ENCODE results near the gene FAAP100.

The FAAP100 gene

DNA sequence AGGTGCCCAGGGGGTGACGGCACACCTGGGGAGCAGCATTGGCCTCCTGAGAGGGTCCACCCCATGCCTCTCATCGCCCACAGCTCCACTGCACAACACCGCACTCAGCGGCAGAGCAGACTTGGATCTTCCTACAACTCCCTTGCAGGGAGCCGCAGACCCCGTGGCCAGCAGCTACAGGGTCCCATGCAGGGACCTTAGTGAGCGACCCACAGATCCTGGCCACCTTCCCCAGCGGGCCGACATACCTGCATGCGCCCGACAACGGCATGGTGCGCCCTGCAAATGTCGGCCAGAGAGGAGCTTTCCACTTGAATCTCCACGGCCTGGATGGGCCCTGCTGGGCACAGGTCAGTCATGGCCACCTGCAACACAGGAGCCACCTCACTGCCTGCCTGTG, 8.4 kb downstream of the FAAP100 start:
- DNase-seq (ENCODE audit: low read depth) = no peak
- TF ChIP-seq, protein P1, sequence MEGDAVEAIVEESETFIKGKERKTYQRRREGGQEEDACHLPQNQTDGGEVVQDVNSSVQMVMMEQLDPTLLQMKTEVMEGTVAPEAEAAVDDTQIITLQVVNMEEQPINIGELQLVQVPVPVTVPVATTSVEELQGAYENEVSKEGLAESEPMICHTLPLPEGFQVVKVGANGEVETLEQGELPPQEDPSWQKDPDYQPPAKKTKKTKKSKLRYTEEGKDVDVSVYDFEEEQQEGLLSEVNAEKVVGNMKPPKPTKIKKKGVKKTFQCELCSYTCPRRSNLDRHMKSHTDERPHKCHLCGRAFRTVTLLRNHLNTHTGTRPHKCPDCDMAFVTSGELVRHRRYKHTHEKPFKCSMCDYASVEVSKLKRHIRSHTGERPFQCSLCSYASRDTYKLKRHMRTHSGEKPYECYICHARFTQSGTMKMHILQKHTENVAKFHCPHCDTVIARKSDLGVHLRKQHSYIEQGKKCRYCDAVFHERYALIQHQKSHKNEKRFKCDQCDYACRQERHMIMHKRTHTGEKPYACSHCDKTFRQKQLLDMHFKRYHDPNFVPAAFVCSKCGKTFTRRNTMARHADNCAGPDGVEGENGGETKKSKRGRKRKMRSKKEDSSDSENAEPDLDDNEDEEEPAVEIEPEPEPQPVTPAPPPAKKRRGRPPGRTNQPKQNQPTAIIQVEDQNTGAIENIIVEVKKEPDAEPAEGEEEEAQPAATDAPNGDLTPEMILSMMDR (IDR thresholded peaks at IDR 0.05; ENCODE audit: control insufficient read depth, extremely low read depth, insufficient read depth) = no peak
- no peak overlapping the region for H3K4me3 ChIP-seq (ENCODE audit: low read depth, low read length)

DNA sequence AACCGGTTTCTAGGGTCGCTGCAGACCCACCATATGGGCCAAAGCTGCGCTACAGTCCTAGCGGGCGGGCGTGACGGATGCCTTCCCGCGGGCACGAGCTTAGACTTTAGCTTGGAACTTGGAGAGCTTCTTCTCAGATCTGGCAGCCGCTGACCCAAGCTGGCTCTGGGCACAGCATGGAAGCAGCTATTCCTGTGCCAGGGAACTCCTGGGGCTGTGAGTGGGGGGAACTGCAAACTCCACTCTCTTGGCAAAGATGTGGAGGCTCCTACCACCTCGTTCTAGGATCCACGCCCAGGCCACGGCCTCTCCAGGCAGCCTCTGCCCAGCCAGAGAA, 8.8 kb downstream of the FAAP100 start:
- H3K4me3 ChIP-seq (ENCODE audit: low read depth, low read length) = no peak overlapping the region
- no peak for DNase-seq (ENCODE audit: low read depth)
- TF ChIP-seq, protein P1 (IDR thresholded peaks at IDR 0.05; ENCODE audit: control insufficient read depth, extremely low read depth, insufficient read depth) = no peak

DNA sequence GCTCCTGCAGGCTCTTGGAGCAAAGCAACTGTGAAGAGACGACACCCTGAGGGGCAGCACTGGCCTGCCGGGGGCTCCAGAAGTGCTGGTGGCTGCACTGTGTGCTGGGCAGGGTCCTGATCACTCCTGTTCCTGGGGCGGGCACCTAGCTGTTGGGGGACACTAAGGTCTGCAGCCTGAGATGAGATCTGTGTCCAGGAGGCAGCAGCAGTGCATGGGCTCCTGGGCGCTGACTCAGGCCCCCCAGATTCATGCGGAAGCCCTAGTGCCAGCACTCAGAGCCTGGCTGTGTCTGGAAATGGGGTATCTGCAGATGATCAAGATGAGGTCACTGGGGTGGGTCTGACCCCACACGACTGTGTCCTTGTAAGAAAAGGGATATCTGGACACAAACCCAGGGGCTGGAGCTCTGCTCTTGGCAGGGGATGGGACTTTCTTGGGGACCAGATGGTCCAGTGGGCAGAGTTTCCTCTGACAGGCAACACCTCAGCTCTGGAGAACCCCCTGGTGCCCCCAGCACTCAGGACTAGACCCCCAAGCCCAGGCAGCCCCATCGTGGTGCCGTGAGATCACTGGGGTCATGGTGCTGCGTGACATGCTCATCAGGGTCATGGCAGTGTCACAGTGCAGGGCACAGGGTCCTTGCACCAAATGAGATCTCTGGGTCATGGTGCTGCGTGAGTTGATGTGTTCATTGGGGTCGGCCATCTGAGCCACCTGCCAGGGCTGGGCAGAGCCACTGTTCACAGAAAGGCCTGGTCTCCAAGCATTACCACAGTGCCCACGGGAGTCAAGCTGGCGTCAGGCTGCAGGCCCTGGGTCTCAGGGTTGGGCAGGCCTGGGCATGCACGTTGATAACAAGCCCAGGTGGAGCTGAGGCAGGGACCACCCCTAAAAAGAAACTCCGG, 9.5 kb downstream of the FAAP100 start:
- TF ChIP-seq, protein P1 (IDR thresholded peaks at IDR 0.05; ENCODE audit: control insufficient read depth, extremely low read depth, insufficient read depth) = no peak
- no peak for DNase-seq (ENCODE audit: low read depth)
- no peak overlapping the region for H3K4me3 ChIP-seq (ENCODE audit: low read depth, low read length)

DNA sequence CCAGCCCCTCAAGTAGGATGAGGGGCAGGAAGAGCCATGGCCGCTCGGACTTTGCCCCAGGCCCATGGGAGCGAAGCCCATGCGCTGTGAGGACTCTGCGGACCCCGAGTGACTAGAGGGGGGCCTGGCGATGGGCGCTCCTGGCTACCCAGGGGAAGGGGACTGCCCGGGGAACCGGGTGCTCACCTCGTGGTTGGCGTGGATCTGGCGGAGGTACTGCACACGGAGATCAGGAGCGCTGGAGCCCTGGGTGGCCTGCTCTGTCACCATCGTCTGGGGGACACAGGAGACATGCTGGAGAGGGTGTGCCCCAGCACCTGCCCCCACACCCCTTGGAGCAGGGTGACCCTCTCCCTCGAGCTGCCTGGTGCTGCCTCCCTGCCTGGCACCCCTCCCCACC, 11.0 kb downstream of the FAAP100 start:
- no peak overlapping the region for H3K4me3 ChIP-seq (ENCODE audit: low read depth, low read length)
- no peak for DNase-seq (ENCODE audit: low read depth)
- TF ChIP-seq, protein P1 (IDR thresholded peaks at IDR 0.05; ENCODE audit: control insufficient read depth, extremely low read depth, insufficient read depth) = no peak

DNA sequence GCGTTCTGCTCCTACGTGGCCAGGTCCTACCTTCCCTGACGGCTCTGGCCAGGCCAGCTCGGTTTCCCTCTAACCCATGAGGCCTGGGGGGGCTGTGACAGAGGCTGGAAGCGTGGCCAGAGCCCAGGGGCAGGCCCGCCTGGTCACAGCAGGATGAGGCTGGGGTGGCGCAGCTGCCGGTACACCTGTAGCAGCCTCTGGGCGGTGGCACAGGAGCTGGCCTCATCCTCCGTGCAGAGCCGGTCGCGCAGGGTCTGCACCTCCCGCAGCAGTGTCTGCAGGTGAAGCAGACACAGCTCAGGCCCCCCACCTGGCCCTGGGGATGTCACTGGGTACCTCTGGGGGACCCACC, 11.5 kb downstream of the FAAP100 start:
- H3K4me3 ChIP-seq (ENCODE audit: low read depth, low read length) = no peak overlapping the region
- TF ChIP-seq, protein P1 (IDR thresholded peaks at IDR 0.05; ENCODE audit: control insufficient read depth, extremely low read depth, insufficient read depth) = no peak

DNA sequence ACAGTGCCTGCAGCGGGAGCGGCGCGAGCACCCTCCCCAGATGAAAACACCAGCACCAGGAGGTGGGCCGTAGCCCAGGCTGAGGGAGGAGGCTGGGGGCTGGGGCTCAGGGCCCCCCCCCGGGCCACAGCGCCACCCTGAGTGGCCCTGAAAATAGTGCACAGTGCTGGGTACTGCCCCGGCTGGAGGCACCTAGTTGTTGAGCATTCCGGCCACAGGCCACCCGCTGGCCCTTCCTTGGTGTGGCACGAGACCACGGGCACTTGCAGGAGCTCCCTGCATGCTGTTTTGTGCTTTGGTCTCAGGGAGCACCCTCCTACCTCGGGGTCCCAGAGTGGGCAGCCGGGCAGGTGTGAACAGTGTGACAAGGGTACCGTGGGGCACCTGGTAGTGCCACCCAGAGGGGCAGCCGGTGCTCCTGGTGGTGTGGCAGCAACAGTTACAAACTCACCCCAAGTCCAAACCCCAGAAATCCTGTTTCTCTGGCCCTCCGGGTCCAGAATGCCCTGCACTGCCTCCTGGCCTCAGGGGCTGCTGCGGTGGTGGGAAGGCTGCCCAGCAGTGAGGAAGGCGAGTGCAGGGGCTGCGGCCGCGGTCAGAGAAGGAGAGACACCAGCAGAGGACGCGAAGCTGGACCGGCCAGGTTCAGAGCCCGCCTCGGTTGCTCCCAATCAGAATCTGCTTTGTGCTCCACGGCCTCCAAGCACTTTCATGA, 12.0 kb downstream of the FAAP100 start:
- H3K4me3 ChIP-seq (ENCODE audit: low read depth, low read length) = no peak overlapping the region
- TF ChIP-seq, protein P1 (IDR thresholded peaks at IDR 0.05; ENCODE audit: control insufficient read depth, extremely low read depth, insufficient read depth) = no peak
- DNase-seq (ENCODE audit: low read depth) = no peak

More for the DNA sequence above, 11.5 kb downstream of the FAAP100 start:
- DNase-seq (ENCODE audit: low read depth) = no peak

Measured in LNCaP clone FGC (cell line).